ENCODE data around the gene DNMT3B.

GRCh38 chr20:32761417-32761830, 761 bp upstream of the DNMT3B start:
- no peak for TF ChIP-seq CTCF (IDR thresholded peaks at IDR 0.05; ENCODE audit: insufficient read depth, low read length, poor library complexity, severe bottlenecking)
- no peak for TF ChIP-seq EZH2phosphoT487 (conservative IDR thresholded peaks at IDR 0.05; ENCODE audit: low read length)
